ENCODE measurements around the gene TIMD4. TPM values are rescaled to one million over a fixed set of nuclear protein-coding genes. Genes with fewer than 3 reads are reported as not detected.

TIMD4 gene
- total RNA-seq, 1 experiment from 2014 or later: not detected

DNA sequence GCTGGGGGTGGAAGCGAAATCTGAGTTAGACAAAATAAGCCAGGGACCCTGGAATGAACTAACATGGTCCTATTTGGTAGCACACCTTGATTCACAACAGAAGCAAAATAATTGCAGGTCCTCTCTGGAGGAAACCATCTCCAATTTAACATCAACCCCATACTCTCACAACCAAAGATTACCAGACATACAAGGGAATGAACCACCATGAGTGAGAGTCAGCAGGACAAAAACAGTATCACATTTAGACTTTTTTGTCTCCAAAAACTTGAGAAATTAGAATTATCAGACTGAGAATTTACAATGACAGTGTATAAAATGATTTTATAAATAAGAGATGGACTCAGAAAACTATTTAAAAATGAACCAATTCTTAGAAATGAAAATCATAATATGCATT, 91.8 kb downstream of the TIMD4 start:
- Histone ChIP-seq H3K27me3 (ENCODE audit: insufficient read depth, low read depth) (no peaks in the 10 kb centered on the region; the same call in 1 of the 2 replicates), H3K79me2 (ENCODE audit: low read depth) (no peaks in the 10 kb centered on the region), H4K20me1 (ENCODE audit: insufficient read depth) (no peaks in the 10 kb centered on the region), H2AFZ (no peak overlapping the region), H3K27ac (no peak overlapping the region), H3K9me2 (ENCODE audit: insufficient read depth) (no peaks in the 10 kb centered on the region), H3K4me1 (replicated peaks; ENCODE audit: insufficient read depth) (no peaks in the 10 kb centered on the region), H3K9me3 (ENCODE audit: insufficient read depth, low read depth) (no peaks in the 10 kb centered on the region), H3K36me3 (ENCODE audit: low read depth) (no peaks in the 10 kb centered on the region), H3K4me2 (no peak overlapping the region), H3F3A (ENCODE audit: insufficient read depth, low read depth) (no peaks in the 10 kb centered on the region), H3K4me3 (no peak overlapping the region)
- intact Hi-C loops (cut with micrococcal nuclease; ENCODE audit: unreplicated experiment): no loop called here
- no TSS peak for BruUV-seq (replicated peaks)
- TF ChIP-seq EZH2 (IDR thresholded peaks at IDR 0.05; ENCODE audit: low read depth): no peak
- TF ChIP-seq, protein P1, sequence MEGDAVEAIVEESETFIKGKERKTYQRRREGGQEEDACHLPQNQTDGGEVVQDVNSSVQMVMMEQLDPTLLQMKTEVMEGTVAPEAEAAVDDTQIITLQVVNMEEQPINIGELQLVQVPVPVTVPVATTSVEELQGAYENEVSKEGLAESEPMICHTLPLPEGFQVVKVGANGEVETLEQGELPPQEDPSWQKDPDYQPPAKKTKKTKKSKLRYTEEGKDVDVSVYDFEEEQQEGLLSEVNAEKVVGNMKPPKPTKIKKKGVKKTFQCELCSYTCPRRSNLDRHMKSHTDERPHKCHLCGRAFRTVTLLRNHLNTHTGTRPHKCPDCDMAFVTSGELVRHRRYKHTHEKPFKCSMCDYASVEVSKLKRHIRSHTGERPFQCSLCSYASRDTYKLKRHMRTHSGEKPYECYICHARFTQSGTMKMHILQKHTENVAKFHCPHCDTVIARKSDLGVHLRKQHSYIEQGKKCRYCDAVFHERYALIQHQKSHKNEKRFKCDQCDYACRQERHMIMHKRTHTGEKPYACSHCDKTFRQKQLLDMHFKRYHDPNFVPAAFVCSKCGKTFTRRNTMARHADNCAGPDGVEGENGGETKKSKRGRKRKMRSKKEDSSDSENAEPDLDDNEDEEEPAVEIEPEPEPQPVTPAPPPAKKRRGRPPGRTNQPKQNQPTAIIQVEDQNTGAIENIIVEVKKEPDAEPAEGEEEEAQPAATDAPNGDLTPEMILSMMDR (conservative IDR thresholded peaks at IDR 0.05): no peak
- ChIA-PET CTCF (no interaction called here), POLR2A (ENCODE audit: unreplicated experiment) (no interaction called here)
- no peak for DNase-seq

- TF ChIP-seq EZH2 (IDR thresholded peaks at IDR 0.05; ENCODE audit: low read depth): no peak
- TF ChIP-seq, protein P1 (conservative IDR thresholded peaks at IDR 0.05): no peak
- Histone ChIP-seq H3K27me3 (ENCODE audit: insufficient read depth, low read depth) (no peaks in the 10 kb centered on the region; the same call in 1 of the 2 replicates), H3K4me3 (no peak overlapping the region), H3K9me2 (ENCODE audit: insufficient read depth) (no peaks in the 10 kb centered on the region), H3K4me1 (replicated peaks; ENCODE audit: insufficient read depth) (no peaks in the 10 kb centered on the region), H2AFZ (no peak overlapping the region), H4K20me1 (ENCODE audit: insufficient read depth) (no peaks in the 10 kb centered on the region), H3F3A (ENCODE audit: insufficient read depth, low read depth) (no peaks in the 10 kb centered on the region), H3K36me3 (ENCODE audit: low read depth) (no peaks in the 10 kb centered on the region), H3K27ac (no peak overlapping the region), H3K9me3 (ENCODE audit: insufficient read depth, low read depth) (no peaks in the 10 kb centered on the region), H3K4me2 (no peak overlapping the region), H3K79me2 (ENCODE audit: low read depth) (no peaks in the 10 kb centered on the region)
- intact Hi-C loops (cut with micrococcal nuclease; ENCODE audit: unreplicated experiment): no loop called here
- CTCF ChIA-PET: no interaction called here
- BruUV-seq (replicated peaks): no TSS peak
- POLR2A ChIA-PET (ENCODE audit: unreplicated experiment): no interaction called here
- DNase-seq: no peak
Observed at GRCh38 chr5:156870498-156870839, 92.6 kb downstream of the TIMD4 start.

Other genes starting within 250 kb of the TIMD4 start
- gene PPP1R2B, start 112.9 kb downstream of the TIMD4 start, total RNA-seq (2021): not detected in 2 replicates
- not detected in 2 replicates for gene HAVCR1, start 95.9 kb upstream of the TIMD4 start, total RNA-seq (2021)
- 0.25 TPM in 1 of 2 replicates, not detected in the other for gene HAVCR2, start 145.8 kb upstream of the TIMD4 start, total RNA-seq (2021)
- 9.4 and 11.8 TPM in 2 replicates for gene MED7, start 179.6 kb upstream of the TIMD4 start, total RNA-seq (2021)
- not detected in 2 replicates for gene GARIN3, start 203.0 kb upstream of the TIMD4 start, total RNA-seq (2021)
- not detected in 2 replicates for gene ITK, start 217.6 kb upstream of the TIMD4 start, total RNA-seq (2021)

Measured in PC-9 (cell line).